NCI-H748 treated with DMSO at 0.1 percent for 48 hours (cell line): ENCODE data around the gene SCRN1.

Source experiments
- DNase-seq: peaks from one replicate; lab custom pipeline; 2025; lab: John Stamatoyannopoulos, UW

The SCRN1 gene

GRCh38 chr7:30003098-30003497, 13.5 kb upstream of the SCRN1 start:
- DNase-seq: no peak

- DNase-seq: no peak
Measured at GRCh38 chr7:30001998-30002397, 12.4 kb upstream of the SCRN1 start.

GRCh38 chr7:29998489-29998888, 8.9 kb upstream of the SCRN1 start:
- no peak for DNase-seq

GRCh38 chr7:29996321-29996720, 6.7 kb upstream of the SCRN1 start:
- no peak for DNase-seq

- DNase-seq: no peak
Measured at GRCh38 chr7:29995652-29996051, 6.1 kb upstream of the SCRN1 start.

- no peak for DNase-seq
Measured at GRCh38 chr7:29993140-29993539, 3.5 kb upstream of the SCRN1 start.

- DNase-seq: no peak
Measured at GRCh38 chr7:29991937-29992336, 2.3 kb upstream of the SCRN1 start.

- DNase-seq: no peak
Measured at GRCh38 chr7:29990931-29991330, 1.3 kb upstream of the SCRN1 start.

GRCh38 chr7:29988424-29989256, 961 bp downstream of the SCRN1 start:
- peak; percentile 43 for DNase-seq

- DNase-seq: no peak
Measured at GRCh38 chr7:29987811-29988317, 1.7 kb downstream of the SCRN1 start.

- no peak for DNase-seq
Measured at GRCh38 chr7:29987083-29987482, 2.5 kb downstream of the SCRN1 start.

- DNase-seq: no peak
Measured at GRCh38 chr7:29980151-29980550, 9.4 kb downstream of the SCRN1 start.

GRCh38 chr7:29977886-29978651, 11.5 kb downstream of the SCRN1 start:
- no peak for DNase-seq

GRCh38 chr7:29976673-29977415, 12.8 kb downstream of the SCRN1 start:
- no peak for DNase-seq

GRCh38 chr7:29976266-29976665, 13.3 kb downstream of the SCRN1 start:
- no peak for DNase-seq

GRCh38 chr7:29975561-29975960, 14.0 kb downstream of the SCRN1 start:
- no peak for DNase-seq

GRCh38 chr7:29974286-29974685, 15.3 kb downstream of the SCRN1 start:
- DNase-seq: no peak

- no peak for DNase-seq
Measured at GRCh38 chr7:29972315-29972669, 17.3 kb downstream of the SCRN1 start.

GRCh38 chr7:29971566-29972314, 17.9 kb downstream of the SCRN1 start:
- DNase-seq: no peak

- no peak for DNase-seq
Measured at GRCh38 chr7:29970158-29970557, 19.4 kb downstream of the SCRN1 start.

GRCh38 chr7:29969738-29970137, 19.9 kb downstream of the SCRN1 start:
- DNase-seq: no peak
